SK-N-SH treated with all-trans-retinoic acid at 6 μM for 48 hours (cell line): Measurements from ENCODE around the gene ROBO1.

ENCODE experiments used
- ATAC-seq: fragments of 200-7000 bp; cut with Tn5 transposase; 3 replicates; pipeline ENCODE4 v1.9.1; 2020; ENCODE audit warnings: mild to moderate bottlenecking, moderate library complexity
- ARNTL ChIP-seq: fragments of 450-650 bp; formaldehyde crosslinking; IDR thresholded peaks from 2 replicates; pipeline ENCODE4 v1.5.0; 2020; ENCODE audit warnings: low read depth, mild to moderate bottlenecking, moderate library complexity, borderline replicate concordance
- BACH2 ChIP-seq: fragments of 250-450 bp; sonication (Bioruptor Pico); IDR thresholded peaks from 2 replicates; pipeline ENCODE4 v1.9.0; 2021; ENCODE audit warnings: mild to moderate bottlenecking, borderline replicate concordance
- CREB5 ChIP-seq: fragments of 250-450 bp; sonication (Bioruptor Pico); IDR thresholded peaks from 2 replicates; pipeline ENCODE4 v1.5.1; 2020; ENCODE audit warnings: low read depth, mild to moderate bottlenecking, moderate library complexity
- CSDC2 ChIP-seq: fragments of 250-450 bp; sonication (Bioruptor Pico); IDR thresholded peaks from 2 replicates; pipeline ENCODE4 v1.5.0; 2020; ENCODE audit warnings: mild to moderate bottlenecking, moderate library complexity
- CSRNP3 ChIP-seq: fragments of 250-450 bp; sonication (Bioruptor Pico); IDR thresholded peaks from 2 replicates; pipeline ENCODE4 v1.5.1; 2021; ENCODE audit warnings: mild to moderate bottlenecking, moderate library complexity
- ESRRG ChIP-seq: fragments of 250-450 bp; sonication (Bioruptor Pico); IDR thresholded peaks from 2 replicates; pipeline ENCODE4 v1.6.1; 2021; ENCODE audit warnings: mild to moderate bottlenecking
- GLIS3 ChIP-seq: fragments of 250-450 bp; sonication (Bioruptor Pico); IDR thresholded peaks from 2 replicates; pipeline ENCODE4 v1.5.0; 2020; ENCODE audit warnings: mild to moderate bottlenecking, moderate library complexity
- ISL1 ChIP-seq: fragments of 250-450 bp; sonication (Bioruptor Pico); IDR thresholded peaks from 2 replicates; pipeline ENCODE4 v2.1.2; 2022; ENCODE audit warnings: mild to moderate bottlenecking, moderate library complexity
- POU6F1 ChIP-seq: fragments of 250-450 bp; sonication (Bioruptor Pico); IDR thresholded peaks from 2 replicates; pipeline ENCODE4 v1.8.0; 2021; ENCODE audit warnings: low read depth, mild to moderate bottlenecking, moderate library complexity, borderline replicate concordance
- RARB ChIP-seq: fragments of 250-450 bp; sonication (Bioruptor Pico); IDR thresholded peaks from 2 replicates; pipeline ENCODE4 v1.8.0; 2021; ENCODE audit warnings: mild to moderate bottlenecking, moderate library complexity
- TOX ChIP-seq: fragments of 250-450 bp; sonication (Bioruptor Pico); IDR thresholded peaks from 2 replicates; pipeline ENCODE4 v1.8.0; 2021; ENCODE audit warnings: mild to moderate bottlenecking, moderate library complexity, borderline replicate concordance
- TSHZ2 ChIP-seq: fragments of 250-450 bp; sonication (Bioruptor Pico); IDR thresholded peaks from 2 replicates; pipeline ENCODE4 v1.5.0; 2020; ENCODE audit warnings: mild to moderate bottlenecking, moderate library complexity
- ZC3H10 ChIP-seq: fragments of 250-450 bp; sonication (Bioruptor Pico); IDR thresholded peaks from 2 replicates; pipeline ENCODE4 v1.5.1; 2021; ENCODE audit warnings: mild to moderate bottlenecking, moderate library complexity
- ZFP3 ChIP-seq: fragments of 250-450 bp; sonication (Bioruptor Pico); IDR thresholded peaks from 2 replicates; pipeline ENCODE4 v1.5.0; 2020; ENCODE audit warnings: mild to moderate bottlenecking, moderate library complexity
- ZFP30 ChIP-seq: fragments of 450-650 bp; formaldehyde crosslinking; IDR thresholded peaks from 2 replicates; pipeline ENCODE4 v1.5.0; 2022; ENCODE audit warnings: mild to moderate bottlenecking, moderate library complexity
- ZNF565 ChIP-seq: fragments of 450-650 bp; formaldehyde crosslinking; conservative IDR thresholded peaks from 2 replicates; pipeline ENCODE4 v1.5.0; 2020; ENCODE audit warnings: low read depth, mild to moderate bottlenecking, moderate library complexity
- ZNF70 ChIP-seq: fragments of 450-650 bp; formaldehyde crosslinking; IDR thresholded peaks from 2 replicates; pipeline ENCODE4 v1.5.0; 2020; ENCODE audit warnings: mild to moderate bottlenecking, moderate library complexity
- ZNF8 ChIP-seq: fragments of 450-650 bp; formaldehyde crosslinking; IDR thresholded peaks from 2 replicates; pipeline ENCODE4 v1.5.0; 2020; ENCODE audit warnings: mild to moderate bottlenecking, moderate library complexity

The ROBO1 gene

GRCh38 chr3:78823859-78824258, 943.9 kb downstream of the ROBO1 start:
- peak; percentile 61 for ATAC-seq
- TF ChIP-seq POU6F1 (CRISPR knock-in tag), result no peak
- TF ChIP-seq ISL1 (CRISPR knock-in tag), result peak; percentile 74
- TF ChIP-seq TOX (CRISPR knock-in tag), result peak; percentile 76; the same call in 1 of the 2 replicates

- no peak for ATAC-seq
- TF ChIP-seq TSHZ2 (no peak), ISL1 (CRISPR knock-in tag) (no peak), CSDC2 (no peak)
Measured at GRCh38 chr3:78823434-78823833, 944.4 kb downstream of the ROBO1 start.

- ATAC-seq, result peak; percentile 56
- TF ChIP-seq ZC3H10 (CRISPR knock-in tag) (0 out of 2 replicates have a peak, but pooled peaks have one; percentile 56), RARB (peak; percentile 17; the same call in 1 of the 2 replicates), ESRRG (no peak), ZFP30 (CRISPR knock-in tag) (peak; percentile 66), GLIS3 (CRISPR knock-in tag) (no peak), TOX (CRISPR knock-in tag) (peak; percentile 88), ISL1 (CRISPR knock-in tag) (peak; percentile 63), ZNF8 (CRISPR knock-in tag) (no peak)
- TF ChIP-seq, all 23 proteins: peak for 5
Measured at GRCh38 chr3:78822726-78823125, 945.1 kb downstream of the ROBO1 start.

GRCh38 chr3:78820542-78820941, 947.3 kb downstream of the ROBO1 start:
- TF ChIP-seq CREB5 (CRISPR knock-in tag), result no peak
- no peak for TF ChIP-seq ZFP3
- TF ChIP-seq ESRRG, result no peak
- TF ChIP-seq ISL1 (CRISPR knock-in tag), result no peak
- ATAC-seq, result no peak

- no peak for ATAC-seq
- TF ChIP-seq CSDC2 (no peak), ZNF565 (CRISPR knock-in tag) (no peak), BACH2 (CRISPR knock-in tag) (no peak), ESRRG (no peak), TSHZ2 (no peak), ARNTL (no peak), POU6F1 (CRISPR knock-in tag) (no peak), CSRNP3 (CRISPR knock-in tag) (no peak), RARB (no peak), ZNF70 (no peak)
- TF ChIP-seq, all 23 proteins: peak for 0
Measured at GRCh38 chr3:78818161-78818985, 949.4 kb downstream of the ROBO1 start.
